Measurements from ENCODE around the gene LPIN1. TPM values are rescaled to one million over a fixed set of nuclear protein-coding genes. Genes with fewer than 3 reads are reported as not detected.

Gene LPIN1
- total RNA-seq, 4 donors from 2014 or later: 55.2 to 77.0 (median 72.8) TPM

DNA sequence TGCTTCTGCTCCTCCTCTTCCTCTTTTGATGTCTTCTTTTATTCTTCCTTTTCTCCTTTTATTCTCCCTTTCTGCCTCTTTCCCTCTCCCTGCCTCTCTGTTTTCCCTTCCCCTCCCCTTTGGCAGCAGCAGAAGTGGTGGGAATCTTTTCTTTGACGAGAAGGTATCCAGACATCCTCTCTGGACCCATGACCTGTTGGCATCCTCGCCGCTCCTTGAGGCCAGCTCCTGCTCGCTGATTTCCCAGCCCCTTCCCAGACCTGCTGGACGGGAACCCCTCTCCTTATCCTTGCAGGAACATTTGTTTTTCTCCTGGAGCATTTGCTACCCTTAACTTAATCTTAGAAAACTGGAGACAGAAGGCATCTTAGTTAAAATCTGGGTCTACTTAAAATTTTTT, 130.5 kb downstream of the LPIN1 start:
- peaks cover 0 to 7% (median 0%) of the 10 kb centered on the region in 4 donors for H3K4me1 ChIP-seq
- H3K9me3 ChIP-seq: no peaks in the 10 kb centered on the region
- TF ChIP-seq POLR2A (IDR thresholded peaks at IDR 0.05; ENCODE audit: low read depth) (no peak), POLR2AphosphoS5 (IDR thresholded peaks at IDR 0.05) (no peak), CTCF (IDR thresholded peaks at IDR 0.05) (no peak), EP300 (IDR thresholded peaks at IDR 0.05) (no peak)
- no peak for DNase-seq (ENCODE audit: extremely low spot score)
- 81% methylated on average over 5 of the region's 5 CpGs for WGBS
- no peak overlapping the region for H3K4me3 ChIP-seq
- intact Hi-C loops (cut with DNase I): no loop called here
- no peaks in the 10 kb centered on the region for H3K36me3 ChIP-seq
- H3K27me3 ChIP-seq: no peaks in the 10 kb centered on the region
- H3K27ac ChIP-seq (replicated peaks in 1 of 4): no peak overlapping the region

Small RNA genes lying within 50 kb of the gene (small RNA-seq; reads per million reads assigned to genes)
- gene MIR4262 (0 reads per million in 3 donors), gene MIR548S (0 to 0.56 (median 0) reads per million in 3 donors)

Other genes with a start within 250 kb of the LPIN1 start
- 10 to 100 TPM in 1 of 4 donors, 1 to 10 TPM in 3; 3.7 to 11.0 (median 7.7) TPM for gene GREB1, start 212.6 kb upstream of the LPIN1 start, total RNA-seq
- not detected for gene NTSR2, start 76.4 kb upstream of the LPIN1 start, total RNA-seq

Measured in esophagus muscularis mucosa (tissue), 4 donors.